Measurements from ENCODE around the gene TFF3.

GRCh38 chr21:42324896-42325295, 9.7 kb upstream of the TFF3 start:
- TF ChIP-seq FOXP2 (optimal IDR thresholded peaks at IDR 0.05; ENCODE audit: control extremely low read depth, extremely low read length, insufficient read depth) (no peak), EZH2 (IDR thresholded peaks at IDR 0.05) (no peak), POLR2AphosphoS5 (IDR thresholded peaks at IDR 0.05; ENCODE audit: borderline replicate concordance, low read depth, low read length) (no peak)

Data from SK-N-MC (cell line).